Trophoblast cell (in vitro differentiated cells and primary cell): ENCODE data around the gene C5orf34.
A peak's percentile ranks its signal among the peaks of the same experiment; 100 is the strongest.

Experiments
- DNase-seq, 2 donors: peaks; one replicate each; pipeline ENCODE4 v3.0.0-alpha.2; 2016
- H2AFZ ChIP-seq: 2 replicates; pipeline ENCODE4 v1.6.1; 2013; ENCODE audit warnings: low read length, moderate library complexity, mild to moderate bottlenecking; ENCODE audit not compliant: insufficient read depth, poor library complexity
- H2AK5ac ChIP-seq: 2 replicates; pipeline ENCODE4 v1.6.1; 2013; ENCODE audit warnings: mild to moderate bottlenecking, low read length
- H2BK120ac ChIP-seq: 2 replicates; pipeline ENCODE4 v1.6.1; 2013; ENCODE audit warnings: low read length, mild to moderate bottlenecking, moderate library complexity; ENCODE audit not compliant: insufficient read depth, poor library complexity
- H2BK12ac ChIP-seq: 2 replicates; pipeline ENCODE4 v1.6.1; 2013; ENCODE audit warnings: mild to moderate bottlenecking, low read length, moderate library complexity
- H2BK5ac ChIP-seq: 2 replicates; pipeline ENCODE4 v1.6.1; 2013; ENCODE audit warnings: low read length, low read depth, moderate library complexity, mild to moderate bottlenecking; ENCODE audit not compliant: poor library complexity
- H3K14ac ChIP-seq: 2 replicates; pipeline ENCODE4 v1.6.1; 2013; ENCODE audit warnings: mild to moderate bottlenecking, low read length
- H3K18ac ChIP-seq: 2 replicates; pipeline ENCODE4 v1.6.1; 2013; ENCODE audit warnings: mild to moderate bottlenecking, low read length
- H3K23ac ChIP-seq: 2 replicates; pipeline ENCODE4 v1.6.1; 2013; ENCODE audit warnings: low read length
- H3K27ac ChIP-seq: 2 replicates; pipeline ENCODE4 v1.5.1; 2013; ENCODE audit warnings: low read depth, mild to moderate bottlenecking, inconsistent platforms, low read length, moderate library complexity
- H3K27me3 ChIP-seq: 2 replicates; pipeline ENCODE4 v1.6.1; 2013; ENCODE audit warnings: inconsistent platforms, mild to moderate bottlenecking, low read length, moderate library complexity; ENCODE audit not compliant: insufficient read depth
- H3K36me3 ChIP-seq, 2 experiments: 1 replicate in 1 of 2; 2 replicates in 1 of 2; pipeline ENCODE4 v1.6.1; 2013; ENCODE audit warnings: low read length in 2 of 2, mild to moderate bottlenecking in 2 of 2, moderate library complexity in 1 of 2; ENCODE audit not compliant: insufficient read depth in 2 of 2, control insufficient read depth in 1 of 2
- H3K4ac ChIP-seq: 2 replicates; pipeline ENCODE4 v1.6.1; 2013; ENCODE audit warnings: low read depth, mild to moderate bottlenecking, low read length, moderate library complexity
- H3K4me1 ChIP-seq, 2 experiments: 1 replicate in 1 of 2; 2 replicates in 1 of 2; pipeline ENCODE4 v1.6.1; 2013; ENCODE audit warnings: low read length in 2 of 2, mild to moderate bottlenecking in 2 of 2, moderate library complexity in 1 of 2; ENCODE audit not compliant: insufficient read depth in 2 of 2, control insufficient read depth in 1 of 2
- H3K4me2 ChIP-seq: 2 replicates; pipeline ENCODE4 v1.6.1; 2013; ENCODE audit warnings: inconsistent platforms, mild to moderate bottlenecking, low read length, moderate library complexity
- H3K4me3 ChIP-seq: 2 replicates; pipeline ENCODE4 v1.5.1; 2013; ENCODE audit warnings: mild to moderate bottlenecking, low read depth, low read length, inconsistent platforms
- H3K79me1 ChIP-seq: one replicate; pipeline ENCODE4 v1.6.1; 2013; ENCODE audit warnings: low read length
- H3K79me2 ChIP-seq: 2 replicates; pipeline ENCODE4 v1.6.1; 2013; ENCODE audit warnings: low read length, mild to moderate bottlenecking; ENCODE audit not compliant: control insufficient read depth, insufficient read depth, poor library complexity
- H3K9ac ChIP-seq: 2 replicates; pipeline ENCODE4 v1.6.1; 2013; ENCODE audit warnings: mild to moderate bottlenecking, low read length
- H3K9me3 ChIP-seq: 2 replicates; pipeline ENCODE4 v1.6.1; 2013; ENCODE audit warnings: low read depth, mild to moderate bottlenecking, control low read depth, inconsistent platforms, low read length; ENCODE audit not compliant: insufficient read depth
- H4K12ac ChIP-seq: 2 replicates; pipeline ENCODE4 v1.6.1; 2013; ENCODE audit warnings: low read depth, mild to moderate bottlenecking, low read length, moderate library complexity
- H4K8ac ChIP-seq: 2 replicates; pipeline ENCODE4 v1.6.1; 2013; ENCODE audit warnings: low read depth, mild to moderate bottlenecking, low read length, moderate library complexity
- H4K91ac ChIP-seq: one replicate; pipeline ENCODE4 v1.6.1; 2013; ENCODE audit warnings: low read depth, mild to moderate bottlenecking, low read length, moderate library complexity
- WGBS: extraction: QIAGEN DNeasy Blood & Tissue Kit; methylation state at CpG from one replicate; pipeline ENCODE4 v1.1.7; 2013; ENCODE audit warnings: missing lambda C conversion rate; ENCODE audit not compliant: insufficient read length, insufficient coverage; ENCODE audit errors: extremely low coverage; 5-methylcytosine and 5-hydroxymethylcytosine counted together

C5orf34 gene

GRCh38 chr5:43485406-43485805 is 29.5 kb downstream of the C5orf34 start:
- Histone ChIP-seq H3K27me3 (no peaks in the 10 kb centered on the region), H4K91ac (no peak overlapping the region), H2BK120ac (no peak overlapping the region), H3K18ac (no peak overlapping the region), H3K9me3 (no peaks in the 10 kb centered on the region), H3K9ac (no peak overlapping the region), H2BK12ac (no peak overlapping the region), H4K8ac (no peak overlapping the region), H3K23ac (no peak overlapping the region), H3K14ac (no peak overlapping the region), H3K4me3 (no peak overlapping the region), H3K27ac (no peak overlapping the region), H3K4ac (no peak overlapping the region), H3K36me3 (peaks cover 0 to 2% of the 10 kb centered on the region in 2 experiments), H3K79me2 (peaks cover 5% of the 10 kb centered on the region), H3K4me2 (no peak overlapping the region), H3K4me1 (peaks cover 0 to 3% of the 10 kb centered on the region in 2 experiments), H3K79me1 (peaks cover 9% of the 10 kb centered on the region), H4K12ac (no peak overlapping the region), H2AFZ (no peak overlapping the region), H2BK5ac (no peak overlapping the region), H2AK5ac (no peak overlapping the region)
- WGBS = no CpG with 5 or more reads among the region's 2 CpGs
- DNase-seq = no peak

DNA sequence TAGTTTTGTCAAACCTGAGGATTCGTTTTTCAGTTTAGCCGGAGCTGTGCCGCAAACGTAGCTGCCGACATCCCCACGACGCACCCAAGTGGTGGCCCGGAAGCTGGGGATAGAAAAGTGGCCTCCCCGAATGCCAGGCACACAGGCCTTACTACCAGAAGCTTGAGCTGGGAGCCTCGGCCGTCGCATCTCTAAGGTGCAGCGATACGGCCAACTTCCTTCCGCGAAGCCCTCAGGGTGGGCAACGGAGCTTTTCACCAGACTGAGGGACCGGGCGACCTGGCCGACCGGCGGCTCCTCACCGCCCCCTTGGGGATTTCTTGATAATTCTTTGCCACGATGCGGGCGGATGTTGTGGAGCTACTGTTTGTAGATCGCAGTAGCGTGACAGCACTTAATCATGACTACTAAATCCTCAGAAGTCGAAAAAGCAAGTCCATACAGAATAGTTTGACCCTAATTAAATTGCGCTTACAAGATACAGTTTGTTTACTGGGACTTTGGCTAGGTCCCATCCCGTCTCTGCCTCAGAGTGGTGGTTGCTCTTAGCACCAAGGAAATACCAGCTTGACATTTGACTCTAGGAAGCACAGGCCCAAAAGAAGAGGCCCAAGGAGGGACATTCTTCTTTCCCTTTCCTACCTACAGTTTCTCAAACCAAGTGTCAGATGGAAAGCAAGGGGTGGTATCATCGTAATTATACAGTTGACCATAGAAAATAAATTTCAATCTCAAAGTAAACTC is 30.7 kb downstream of the C5orf34 start:
- Histone ChIP-seq H3K36me3 (peaks cover 0 to 2% of the 10 kb centered on the region in 2 experiments), H3K4ac (peak overlapping the region; percentile 19), H3K4me2 (peak overlapping the region; percentile 54), H4K91ac (peak overlapping the region; percentile 70), H3K27me3 (no peaks in the 10 kb centered on the region), H3K9ac (peak overlapping the region; percentile 29), H3K4me1 (peaks cover 0 to 3% of the 10 kb centered on the region in 2 experiments), H3K18ac (peak overlapping the region; percentile 39), H2BK12ac (no peak overlapping the region), H3K79me1 (peaks cover 9% of the 10 kb centered on the region), H2AK5ac (no peak overlapping the region), H2AFZ (peak overlapping the region; percentile 68), H2BK120ac (peak overlapping the region; percentile 2), H4K8ac (peak overlapping the region; percentile 92), H3K9me3 (no peaks in the 10 kb centered on the region), H3K79me2 (peaks cover 5% of the 10 kb centered on the region), H3K27ac (peak overlapping the region; percentile 48), H3K23ac (no peak overlapping the region), H4K12ac (peak overlapping the region; percentile 83), H3K4me3 (peak overlapping the region; percentile 71), H3K14ac (peak overlapping the region; percentile 67), H2BK5ac (peak overlapping the region; percentile 57)
- DNase-seq = peak; percentile 91 to 96
- no CpG with 5 or more reads among the region's 32 CpGs for WGBS

DNA sequence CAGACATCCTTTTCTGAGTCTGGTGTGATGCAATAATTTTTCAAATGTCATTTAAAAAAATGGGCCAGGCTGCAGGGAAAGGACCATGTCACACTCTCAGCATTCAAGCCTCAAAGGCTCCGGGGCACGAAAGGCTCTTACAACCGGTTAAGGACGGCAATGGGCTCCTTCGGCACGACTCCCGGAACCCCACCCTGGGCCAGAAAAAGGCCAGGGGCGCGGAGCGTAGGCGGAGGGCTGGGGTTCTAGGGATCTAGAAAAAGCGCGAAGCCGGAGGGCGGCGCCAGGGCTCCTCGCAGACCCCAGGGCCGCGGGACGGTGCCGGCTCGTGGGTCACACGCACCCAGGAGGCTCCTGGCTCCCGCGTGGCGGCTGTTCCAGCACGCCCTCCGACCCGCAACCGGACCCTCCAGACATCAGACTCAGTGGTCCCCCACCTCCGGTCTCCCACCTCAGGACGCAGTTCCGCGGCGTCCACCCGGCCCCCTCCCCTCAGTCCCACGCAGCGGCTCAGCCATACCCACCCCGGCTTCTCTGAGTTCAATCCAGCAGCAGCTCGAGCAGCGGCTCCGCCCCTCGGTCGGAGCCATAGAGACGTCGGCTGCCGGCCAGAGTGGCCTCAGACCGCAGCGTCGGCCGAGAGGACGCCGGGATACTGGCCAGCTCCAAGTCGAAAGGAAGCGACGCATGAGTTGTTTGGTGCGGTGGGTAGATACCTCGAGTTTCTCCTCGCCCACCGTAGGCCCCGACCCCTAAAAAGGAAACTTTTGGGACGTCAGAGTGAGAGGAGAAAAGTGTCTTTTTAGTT is 31.4 kb downstream of the C5orf34 start, which contains the start of gene TMEM267:
Gene TMEM267 (minus strand): TSS at position 568 of the 808 bp plus-strand sequence. CDS start 29,896 bp downstream, outside the sequence.
- no CpG with 5 or more reads among the region's 62 CpGs for WGBS
- Histone ChIP-seq H4K91ac (peak within 1 kb of the TSS; percentile 90), H2BK5ac (peak within 1 kb of the TSS; percentile 94), H2AFZ (peak within 1 kb of the TSS; percentile 96), H3K18ac (peak within 1 kb of the TSS; percentile 99), H4K12ac (peak within 1 kb of the TSS; percentile 100), H3K79me2 (peaks cover 5% of the 10 kb centered on the region), H3K27me3 (no peaks in the 10 kb centered on the region), H2BK12ac (no peak within 1 kb of the TSS), H3K9ac (peak within 1 kb of the TSS; percentile 63), H2AK5ac (no peak within 1 kb of the TSS), H3K23ac (no peak within 1 kb of the TSS), H3K4me3 (peak within 1 kb of the TSS; percentile 83), H3K79me1 (peaks cover 9% of the 10 kb centered on the region), H4K8ac (peak within 1 kb of the TSS; percentile 96), H3K4ac (peak within 1 kb of the TSS; percentile 26), H3K27ac (peak within 1 kb of the TSS; percentile 81), H3K14ac (peak within 1 kb of the TSS; percentile 93), H3K9me3 (no peaks in the 10 kb centered on the region), H3K36me3 (peaks cover 0 to 2% of the 10 kb centered on the region in 2 experiments), H3K4me2 (peak within 1 kb of the TSS; percentile 84), H3K4me1 (peaks cover 0 to 3% of the 10 kb centered on the region in 2 experiments), H2BK120ac (peak within 1 kb of the TSS; percentile 96)
- peak; percentile 93 to 94 for DNase-seq

- peaks cover 0 to 2% of the 10 kb centered on the region in 2 experiments for H3K36me3 ChIP-seq
- no peak overlapping the region for H4K91ac ChIP-seq
These were observed 32.3 kb downstream of the C5orf34 start for GRCh38 chr5:43482490-43483297.

More at GRCh38 chr5:43482490-43483297, 32.3 kb downstream of the C5orf34 start:
- H3K27me3 ChIP-seq = no peaks in the 10 kb centered on the region
- H3K4me3 ChIP-seq = no peak overlapping the region
- peaks cover 5% of the 10 kb centered on the region for H3K79me2 ChIP-seq
- no peak overlapping the region for H2BK12ac ChIP-seq
- no peak overlapping the region for H3K23ac ChIP-seq
- H2BK120ac ChIP-seq = no peak overlapping the region
- H3K4me2 ChIP-seq = peak overlapping the region; percentile 84
- no CpG with 5 or more reads among the region's 6 CpGs for WGBS
- H4K8ac ChIP-seq = no peak overlapping the region
- no peak overlapping the region for H3K27ac ChIP-seq
- no peak overlapping the region for H2BK5ac ChIP-seq
- no peak overlapping the region for H3K4ac ChIP-seq
- H3K9ac ChIP-seq = peak overlapping the region; percentile 63
- H2AK5ac ChIP-seq = no peak overlapping the region
- no peak overlapping the region for H4K12ac ChIP-seq
- H3K9me3 ChIP-seq = no peaks in the 10 kb centered on the region
- DNase-seq = peak in 1 of 2 donors; percentile 22
- no peak overlapping the region for H3K18ac ChIP-seq
- peaks cover 0 to 3% of the 10 kb centered on the region in 2 experiments for H3K4me1 ChIP-seq
- no peak overlapping the region for H2AFZ ChIP-seq
- peaks cover 9% of the 10 kb centered on the region for H3K79me1 ChIP-seq
- H3K14ac ChIP-seq = no peak overlapping the region
